Neural cell (in vitro differentiated cells): Measurements from ENCODE around the gene IBSP. TPM values are rescaled to one million over a fixed set of nuclear protein-coding genes. Genes with fewer than 3 reads are reported as not detected.

Experiments used
- H2AFZ ChIP-seq: fragments of 200-600, 300-800 bp; sonication (generic), shearing (Covaris generic); 2 replicates; pipeline ENCODE4 v1.6.0; 2014; ENCODE audit warnings: low read depth, mild to moderate bottlenecking, antibody characterized with exemption, low read length, moderate library complexity
- H3F3A ChIP-seq: fragments of 200-600 bp; shearing (Covaris generic); 2 replicates; pipeline ENCODE4 v1.6.1; 2016; ENCODE audit warnings: mild to moderate bottlenecking, moderate library complexity, mixed read lengths, antibody characterized with exemption, low read length; ENCODE audit not compliant: insufficient read depth, poor library complexity, severe bottlenecking
- H3K27ac ChIP-seq: fragments of 200-600, 300-800 bp; sonication (generic), shearing (Covaris generic); 2 replicates; pipeline ENCODE4 v1.5.1; 2014; ENCODE audit warnings: mild to moderate bottlenecking, low read length, moderate library complexity
- H3K27me3 ChIP-seq: fragments of 300-800, 200-600 bp; sonication (generic), shearing (Covaris generic); 2 replicates; pipeline ENCODE4 v1.6.0; 2014; ENCODE audit warnings: mild to moderate bottlenecking, low read depth, low read length, moderate library complexity; ENCODE audit not compliant: insufficient read depth
- H3K36me3 ChIP-seq: fragments of 300-800, 200-600 bp; sonication (generic), shearing (Covaris generic); 2 replicates; pipeline ENCODE4 v1.5.1; 2014; ENCODE audit warnings: mild to moderate bottlenecking, antibody characterized with exemption, low read length, moderate library complexity; ENCODE audit not compliant: insufficient read depth
- H3K4me2 ChIP-seq: fragments of 300-800, 200-600 bp; sonication (generic), shearing (Covaris generic); 2 replicates; pipeline ENCODE4 v1.6.0; 2014; ENCODE audit warnings: mild to moderate bottlenecking, low read length
- H3K4me3 ChIP-seq: fragments of 300-800, 200-600 bp; sonication (generic), shearing (Covaris generic); 2 replicates; pipeline ENCODE4 v1.5.1; 2014; ENCODE audit warnings: mild to moderate bottlenecking, low read length, moderate library complexity
- H3K79me2 ChIP-seq: fragments of 200-600 bp; shearing (Covaris generic); replicated peaks from 2 replicates; pipeline ENCODE4 v1.6.0; 2014; ENCODE audit warnings: mild to moderate bottlenecking, low read length, moderate library complexity; ENCODE audit not compliant: insufficient read depth
- H3K9ac ChIP-seq: fragments of 300-800, 200-600 bp; sonication (generic), shearing (Covaris generic); 2 replicates; pipeline ENCODE4 v1.6.1; 2016; ENCODE audit warnings: mild to moderate bottlenecking, low read length, mixed read lengths
- H3K9me2 ChIP-seq: fragments of 200-600 bp; shearing (Covaris generic); 2 replicates; pipeline ENCODE4 v1.6.1; 2016; ENCODE audit warnings: mild to moderate bottlenecking, low read length, mixed read lengths; ENCODE audit not compliant: insufficient read depth
- H3K9me3 ChIP-seq: fragments of 200-600, 300-800 bp; sonication (generic), shearing (Covaris generic); 2 replicates; pipeline ENCODE4 v1.6.1; 2016; ENCODE audit warnings: mild to moderate bottlenecking, mixed run types, low read length, moderate library complexity, mixed read lengths
- H4K20me1 ChIP-seq: fragments of 200-600 bp; shearing (Covaris generic); 2 replicates; pipeline ENCODE4 v1.6.1; 2016; ENCODE audit warnings: mild to moderate bottlenecking, mixed run types; ENCODE audit not compliant: insufficient read depth
- EP300 ChIP-seq: fragments of 450-650 bp; conservative IDR thresholded peaks from 2 replicates; pipeline ENCODE4 v1.6.1; 2014; ENCODE audit warnings: antibody characterized with exemption, mild to moderate bottlenecking, moderate library complexity; ENCODE audit not compliant: poor library complexity, severe bottlenecking
- EZH2 ChIP-seq: fragments of 200-600, 300-800 bp; shearing (Covaris generic), sonication (generic); IDR thresholded peaks from 2 replicates; pipeline ENCODE4 v1.6.1; 2014; ENCODE audit warnings: antibody characterized with exemption, low read length, borderline replicate concordance, mild to moderate bottlenecking; ENCODE audit not compliant: insufficient read depth, poor library complexity, severe bottlenecking
- MXI1 ChIP-seq: fragments of 450-650 bp; conservative IDR thresholded peaks from 2 replicates; pipeline ENCODE4 v1.6.1; 2014; ENCODE audit warnings: antibody characterized with exemption, mild to moderate bottlenecking; ENCODE audit not compliant: poor library complexity, severe bottlenecking
- POLR2AphosphoS5 ChIP-seq: IDR thresholded peaks from 2 replicates; pipeline ENCODE4 v1.6.1; 2012
- RAD21 ChIP-seq: fragments of 450-650 bp; conservative IDR thresholded peaks from 2 replicates; pipeline ENCODE4 v1.6.1; 2014; ENCODE audit warnings: antibody characterized with exemption, mild to moderate bottlenecking, moderate library complexity
- SMC3 ChIP-seq: fragments of 450-650 bp; conservative IDR thresholded peaks from 2 replicates; pipeline ENCODE4 v1.6.1; 2014; ENCODE audit warnings: antibody characterized with exemption, mild to moderate bottlenecking, moderate library complexity; ENCODE audit not compliant: poor library complexity
- TAF1 ChIP-seq: IDR thresholded peaks from 2 replicates; pipeline ENCODE4 v1.6.1; 2012; ENCODE audit warnings: low read depth
- polyA plus RNA-seq: library from polyadenylated mRNA; depleted of rRNA; stranded (reverse); fragments of >200 nt; gene quantifications from 2 replicates; pipeline ENCODE4 v1.2.3, GENCODE V29; 2014
- TF ChIP-seq, protein P1 (sequence below): IDR thresholded peaks from 2 replicates; pipeline ENCODE4 v1.6.1; 2012; ENCODE audit warnings: borderline replicate concordance
- TF ChIP-seq, protein P2 (sequence below): fragments of 450-650 bp; IDR thresholded peaks from 2 replicates; pipeline ENCODE4 v1.5.1; 2014; ENCODE audit warnings: antibody characterized with exemption, mild to moderate bottlenecking, moderate library complexity; ENCODE audit not compliant: poor library complexity, severe bottlenecking

The IBSP gene
- polyA plus RNA-seq, 1 donor from 2014 or later = not detected

DNA sequence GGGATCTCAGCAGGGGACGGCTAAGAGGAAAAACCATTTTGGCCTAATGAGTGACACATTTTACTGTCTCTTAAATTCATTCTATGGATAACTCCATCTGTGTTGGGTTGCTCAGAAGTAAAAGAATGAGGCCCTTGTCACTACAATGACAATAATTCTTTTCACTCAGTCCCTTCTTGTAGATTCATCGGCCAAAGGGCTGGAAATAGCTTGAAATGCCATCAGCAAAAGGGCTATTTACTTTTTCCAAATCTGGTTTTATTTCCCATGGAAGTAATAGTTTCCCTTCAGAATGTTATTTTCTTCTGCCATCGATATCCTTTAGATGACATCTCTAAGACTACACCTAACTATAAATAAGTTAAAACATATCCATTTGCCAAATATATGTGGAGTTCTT lies 40.8 kb downstream of the IBSP start:
- H3K27ac ChIP-seq = no peak overlapping the region
- H3K4me3 ChIP-seq = no peak overlapping the region

DNA sequence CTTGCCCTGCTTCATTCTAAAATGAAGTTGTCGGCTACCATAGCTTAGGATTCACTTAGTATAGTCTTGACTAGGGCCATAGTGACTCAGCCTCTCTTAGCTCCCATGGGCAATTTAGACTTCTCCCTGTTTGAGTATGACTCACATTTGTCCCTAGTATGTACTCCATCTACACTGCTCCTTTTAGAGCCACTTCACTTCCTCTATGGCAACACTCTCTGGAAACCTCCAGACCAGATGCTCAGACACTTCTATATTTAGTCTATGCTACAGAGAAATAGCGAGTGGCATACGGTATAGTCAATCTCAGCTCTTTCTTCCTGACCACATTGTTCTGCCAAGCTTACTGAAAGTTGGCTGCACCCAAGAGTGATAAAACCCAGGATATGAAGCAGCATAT lies 44.6 kb downstream of the IBSP start:
- H3K27me3 ChIP-seq = no peaks in the 10 kb centered on the region
- H2AFZ ChIP-seq = no peak overlapping the region
- no peak for TF ChIP-seq POLR2AphosphoS5
- TF ChIP-seq SMC3 = no peak
- TF ChIP-seq, protein P1, sequence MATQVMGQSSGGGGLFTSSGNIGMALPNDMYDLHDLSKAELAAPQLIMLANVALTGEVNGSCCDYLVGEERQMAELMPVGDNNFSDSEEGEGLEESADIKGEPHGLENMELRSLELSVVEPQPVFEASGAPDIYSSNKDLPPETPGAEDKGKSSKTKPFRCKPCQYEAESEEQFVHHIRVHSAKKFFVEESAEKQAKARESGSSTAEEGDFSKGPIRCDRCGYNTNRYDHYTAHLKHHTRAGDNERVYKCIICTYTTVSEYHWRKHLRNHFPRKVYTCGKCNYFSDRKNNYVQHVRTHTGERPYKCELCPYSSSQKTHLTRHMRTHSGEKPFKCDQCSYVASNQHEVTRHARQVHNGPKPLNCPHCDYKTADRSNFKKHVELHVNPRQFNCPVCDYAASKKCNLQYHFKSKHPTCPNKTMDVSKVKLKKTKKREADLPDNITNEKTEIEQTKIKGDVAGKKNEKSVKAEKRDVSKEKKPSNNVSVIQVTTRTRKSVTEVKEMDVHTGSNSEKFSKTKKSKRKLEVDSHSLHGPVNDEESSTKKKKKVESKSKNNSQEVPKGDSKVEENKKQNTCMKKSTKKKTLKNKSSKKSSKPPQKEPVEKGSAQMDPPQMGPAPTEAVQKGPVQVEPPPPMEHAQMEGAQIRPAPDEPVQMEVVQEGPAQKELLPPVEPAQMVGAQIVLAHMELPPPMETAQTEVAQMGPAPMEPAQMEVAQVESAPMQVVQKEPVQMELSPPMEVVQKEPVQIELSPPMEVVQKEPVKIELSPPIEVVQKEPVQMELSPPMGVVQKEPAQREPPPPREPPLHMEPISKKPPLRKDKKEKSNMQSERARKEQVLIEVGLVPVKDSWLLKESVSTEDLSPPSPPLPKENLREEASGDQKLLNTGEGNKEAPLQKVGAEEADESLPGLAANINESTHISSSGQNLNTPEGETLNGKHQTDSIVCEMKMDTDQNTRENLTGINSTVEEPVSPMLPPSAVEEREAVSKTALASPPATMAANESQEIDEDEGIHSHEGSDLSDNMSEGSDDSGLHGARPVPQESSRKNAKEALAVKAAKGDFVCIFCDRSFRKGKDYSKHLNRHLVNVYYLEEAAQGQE = no peak
- no peak for TF ChIP-seq EP300
- no peak for TF ChIP-seq MXI1
- TF ChIP-seq TAF1 = no peak
- TF ChIP-seq, protein P2, sequence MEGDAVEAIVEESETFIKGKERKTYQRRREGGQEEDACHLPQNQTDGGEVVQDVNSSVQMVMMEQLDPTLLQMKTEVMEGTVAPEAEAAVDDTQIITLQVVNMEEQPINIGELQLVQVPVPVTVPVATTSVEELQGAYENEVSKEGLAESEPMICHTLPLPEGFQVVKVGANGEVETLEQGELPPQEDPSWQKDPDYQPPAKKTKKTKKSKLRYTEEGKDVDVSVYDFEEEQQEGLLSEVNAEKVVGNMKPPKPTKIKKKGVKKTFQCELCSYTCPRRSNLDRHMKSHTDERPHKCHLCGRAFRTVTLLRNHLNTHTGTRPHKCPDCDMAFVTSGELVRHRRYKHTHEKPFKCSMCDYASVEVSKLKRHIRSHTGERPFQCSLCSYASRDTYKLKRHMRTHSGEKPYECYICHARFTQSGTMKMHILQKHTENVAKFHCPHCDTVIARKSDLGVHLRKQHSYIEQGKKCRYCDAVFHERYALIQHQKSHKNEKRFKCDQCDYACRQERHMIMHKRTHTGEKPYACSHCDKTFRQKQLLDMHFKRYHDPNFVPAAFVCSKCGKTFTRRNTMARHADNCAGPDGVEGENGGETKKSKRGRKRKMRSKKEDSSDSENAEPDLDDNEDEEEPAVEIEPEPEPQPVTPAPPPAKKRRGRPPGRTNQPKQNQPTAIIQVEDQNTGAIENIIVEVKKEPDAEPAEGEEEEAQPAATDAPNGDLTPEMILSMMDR = no peak
- TF ChIP-seq EZH2 = no peak
- no peak for TF ChIP-seq RAD21
- no peaks in the 10 kb centered on the region for H4K20me1 ChIP-seq
- no peaks in the 10 kb centered on the region for H3K79me2 ChIP-seq
- H3K9me2 ChIP-seq = no peaks in the 10 kb centered on the region
- H3K9me3 ChIP-seq = no peaks in the 10 kb centered on the region
- no peak overlapping the region for H3K27ac ChIP-seq
- H3K36me3 ChIP-seq = no peaks in the 10 kb centered on the region
- H3K4me2 ChIP-seq = no peak overlapping the region
- H3K9ac ChIP-seq = no peak overlapping the region
- no peak overlapping the region for H3K4me3 ChIP-seq
- H3F3A ChIP-seq = no peaks in the 10 kb centered on the region

More for the DNA sequence above, 40.8 kb downstream of the IBSP start:
- H3K27me3 ChIP-seq = no peaks in the 10 kb centered on the region
- no peaks in the 10 kb centered on the region for H3K9me3 ChIP-seq
- H3K9me2 ChIP-seq = no peaks in the 10 kb centered on the region
- TF ChIP-seq EZH2 = no peak
- TF ChIP-seq, protein P2 = no peak
- TF ChIP-seq EP300 = no peak
- TF ChIP-seq, protein P1 = no peak
- no peak for TF ChIP-seq RAD21
- no peak for TF ChIP-seq SMC3
- TF ChIP-seq POLR2AphosphoS5 = no peak
- no peak for TF ChIP-seq MXI1
- no peak for TF ChIP-seq TAF1
- no peak overlapping the region for H3K9ac ChIP-seq
- no peaks in the 10 kb centered on the region for H3F3A ChIP-seq
- H3K79me2 ChIP-seq = no peaks in the 10 kb centered on the region
- H4K20me1 ChIP-seq = no peaks in the 10 kb centered on the region
- no peak overlapping the region for H2AFZ ChIP-seq
- no peaks in the 10 kb centered on the region for H3K36me3 ChIP-seq
- H3K4me2 ChIP-seq = no peak overlapping the region
